SK-N-DZ (cell line): ENCODE measurements around the gene GJC2.

ENCODE experiments used
- DNase-seq: peaks from one replicate; pipeline ENCODE4 v3.0.0-alpha.2; 2015; ENCODE audit warnings: low spot score

Gene GJC2

DNA sequence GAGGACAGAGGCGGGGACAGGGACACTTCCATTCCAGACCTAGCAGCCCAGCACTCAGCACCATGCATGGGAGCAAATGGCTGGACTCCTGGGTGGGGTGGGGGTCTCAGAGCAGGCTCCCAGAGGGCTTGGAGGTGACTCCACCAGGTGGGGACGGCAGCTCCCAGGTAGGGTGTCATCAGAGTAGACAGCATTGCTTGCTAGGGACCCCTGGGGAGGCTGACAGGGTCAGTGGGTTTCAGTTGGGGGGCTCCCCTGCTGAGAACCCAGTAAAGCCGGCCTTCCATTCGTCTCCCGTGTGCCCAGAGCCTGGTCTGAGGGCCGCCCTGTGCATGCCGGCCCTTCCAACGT lies 4.8 kb upstream of the GJC2 start:
- no peak for DNase-seq

DNA sequence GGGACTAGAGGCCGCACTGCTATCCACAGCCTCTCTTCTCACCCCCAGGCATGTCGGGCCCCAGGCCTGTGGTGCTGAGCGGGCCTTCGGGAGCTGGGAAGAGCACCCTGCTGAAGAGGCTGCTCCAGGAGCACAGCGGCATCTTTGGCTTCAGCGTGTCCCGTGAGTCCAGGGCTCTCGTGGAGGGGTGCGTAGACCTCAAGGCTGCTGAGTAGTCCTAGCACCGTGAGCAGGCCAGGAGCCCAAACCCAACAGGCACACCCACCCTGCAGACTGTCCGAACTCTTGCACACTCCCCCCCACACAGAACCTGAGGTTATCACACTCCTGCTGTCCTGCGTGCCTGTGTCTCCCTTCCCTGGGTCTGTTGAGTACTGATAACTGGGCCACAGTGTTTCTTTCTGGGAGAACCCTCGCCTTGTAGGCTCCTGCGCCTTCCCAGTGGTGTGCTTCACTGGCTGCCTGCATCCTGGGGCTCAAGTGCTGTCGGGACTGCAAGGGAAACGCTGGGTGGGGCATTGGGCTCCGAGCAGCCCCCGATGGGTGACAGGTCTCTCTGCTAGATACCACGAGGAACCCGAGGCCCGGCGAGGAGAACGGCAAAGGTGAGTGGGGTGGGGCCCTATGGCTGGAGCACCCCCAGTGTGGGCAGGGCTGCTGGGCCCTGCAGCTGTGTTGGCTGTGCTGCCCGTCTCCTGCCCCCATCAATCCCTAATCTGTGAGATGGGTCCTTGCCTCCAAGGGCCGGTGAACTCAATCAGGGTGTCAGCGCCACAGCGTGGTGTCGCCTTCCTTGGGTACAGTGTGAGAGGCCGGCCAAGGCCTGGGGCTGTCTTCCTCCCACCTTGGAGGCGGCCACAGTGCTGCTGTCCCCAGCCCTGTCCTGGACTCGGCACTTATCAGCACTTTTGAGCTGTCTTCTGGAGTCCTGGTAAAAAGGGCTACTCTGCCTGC lies 4.0 kb upstream of the GJC2 start:
- no peak for DNase-seq

DNA sequence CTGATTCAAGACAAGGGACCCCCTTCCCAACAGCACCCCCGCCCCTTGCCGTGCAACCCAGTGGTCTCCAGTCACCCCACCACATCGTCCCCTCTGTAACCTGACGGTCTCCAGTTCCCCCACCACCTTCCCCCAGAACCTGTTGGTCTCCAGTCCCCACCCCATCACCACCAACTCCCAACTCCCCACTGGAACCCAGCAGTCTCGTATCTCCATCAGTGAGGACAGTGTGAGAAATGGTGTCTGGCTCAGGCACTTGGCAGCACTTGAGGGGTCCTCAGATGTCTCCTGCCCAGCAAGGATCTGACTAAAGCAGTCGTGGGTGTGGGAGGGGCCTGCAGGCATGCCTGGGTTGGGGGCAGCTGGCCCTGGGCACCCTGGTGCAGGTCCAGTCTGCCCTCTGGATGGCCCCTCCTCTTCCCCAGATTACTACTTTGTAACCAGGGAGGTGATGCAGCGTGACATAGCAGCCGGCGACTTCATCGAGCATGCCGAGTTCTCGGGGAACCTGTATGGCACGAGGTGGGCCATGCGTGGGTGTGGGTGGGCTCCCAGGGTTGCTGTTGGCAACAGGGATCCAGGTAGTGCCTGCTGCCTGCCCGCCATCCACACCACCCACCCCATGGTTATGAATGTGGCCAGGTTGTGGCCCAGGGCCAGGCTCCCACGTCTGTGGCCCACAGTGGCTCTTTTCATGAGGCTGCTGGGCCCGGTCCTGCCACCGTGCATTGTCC lies 3.1 kb upstream of the GJC2 start:
- DNase-seq, result no peak

DNA sequence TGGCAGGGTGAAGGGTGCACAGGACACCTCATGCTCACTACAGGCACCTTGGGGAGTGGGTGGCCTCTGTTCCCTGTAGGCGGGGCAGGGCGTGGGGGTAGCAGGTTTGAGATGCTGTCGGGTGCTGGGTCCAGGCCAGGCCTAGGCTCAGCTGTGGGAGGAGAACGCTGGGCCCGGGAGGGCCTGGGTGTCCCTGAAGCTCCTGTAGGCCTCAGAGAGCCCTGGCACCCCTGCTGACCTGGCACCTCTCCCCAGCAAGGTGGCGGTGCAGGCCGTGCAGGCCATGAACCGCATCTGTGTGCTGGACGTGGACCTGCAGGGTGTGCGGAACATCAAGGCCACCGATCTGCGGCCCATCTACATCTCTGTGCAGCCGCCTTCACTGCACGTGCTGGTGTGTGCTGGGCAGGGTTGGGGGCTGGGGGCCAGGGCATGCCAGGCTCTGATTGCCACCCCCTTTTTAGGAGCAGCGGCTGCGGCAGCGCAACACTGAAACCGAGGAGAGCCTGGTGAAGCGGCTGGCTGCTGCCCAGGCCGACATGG lies 2.5 kb upstream of the GJC2 start:
- DNase-seq, result no peak

DNA sequence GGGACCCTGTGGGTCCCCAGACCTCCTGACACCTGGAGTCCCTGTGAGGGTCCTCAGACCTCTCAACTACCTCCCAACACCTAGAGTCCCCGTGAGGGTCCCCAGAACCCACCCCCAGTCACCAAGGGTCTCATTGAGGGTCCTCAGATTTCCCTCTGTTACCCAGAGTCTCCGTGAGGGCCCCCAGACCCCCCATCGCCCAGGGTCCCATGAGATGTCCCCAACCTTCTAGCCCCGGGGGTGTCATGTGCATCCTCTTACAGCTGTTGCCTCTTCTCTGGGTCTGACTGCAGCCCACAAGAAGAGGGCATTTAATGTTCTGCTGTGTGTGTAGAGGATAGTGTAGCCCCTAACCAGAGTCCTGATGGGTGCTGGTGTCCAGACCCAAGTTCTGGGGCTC lies 2.0 kb upstream of the GJC2 start:
- DNase-seq, result no peak

DNA sequence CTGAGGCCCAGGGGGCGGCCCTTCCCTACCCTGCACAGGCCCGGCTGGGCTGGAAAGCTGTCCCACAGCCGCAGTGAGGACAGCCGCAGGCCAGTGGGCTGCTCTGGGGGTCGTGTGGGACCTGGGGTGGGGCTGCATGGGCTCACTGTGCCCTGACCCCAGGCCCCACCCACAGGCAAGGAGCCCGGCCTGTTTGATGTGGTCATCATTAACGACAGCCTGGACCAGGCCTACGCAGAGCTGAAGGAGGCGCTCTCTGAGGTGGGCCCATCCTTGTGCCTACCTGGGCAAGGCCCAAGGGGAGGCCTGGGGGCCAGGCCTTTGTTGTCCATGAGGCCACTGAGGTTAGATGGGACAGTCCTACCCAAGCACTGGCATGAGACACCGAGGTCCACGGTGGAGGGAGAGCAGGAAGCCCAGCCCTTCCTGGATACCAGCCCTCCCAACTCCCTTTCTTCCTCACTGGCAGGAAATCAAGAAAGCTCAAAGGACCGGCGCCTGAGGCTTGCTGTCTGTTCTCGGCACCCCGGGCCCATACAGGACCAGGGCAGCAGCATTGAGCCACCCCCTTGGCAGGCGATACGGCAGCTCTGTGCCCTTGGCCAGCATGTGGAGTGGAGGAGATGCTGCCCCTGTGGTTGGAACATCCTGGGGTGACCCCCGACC lies 1.4 kb upstream of the GJC2 start:
- DNase-seq, result no peak

DNA sequence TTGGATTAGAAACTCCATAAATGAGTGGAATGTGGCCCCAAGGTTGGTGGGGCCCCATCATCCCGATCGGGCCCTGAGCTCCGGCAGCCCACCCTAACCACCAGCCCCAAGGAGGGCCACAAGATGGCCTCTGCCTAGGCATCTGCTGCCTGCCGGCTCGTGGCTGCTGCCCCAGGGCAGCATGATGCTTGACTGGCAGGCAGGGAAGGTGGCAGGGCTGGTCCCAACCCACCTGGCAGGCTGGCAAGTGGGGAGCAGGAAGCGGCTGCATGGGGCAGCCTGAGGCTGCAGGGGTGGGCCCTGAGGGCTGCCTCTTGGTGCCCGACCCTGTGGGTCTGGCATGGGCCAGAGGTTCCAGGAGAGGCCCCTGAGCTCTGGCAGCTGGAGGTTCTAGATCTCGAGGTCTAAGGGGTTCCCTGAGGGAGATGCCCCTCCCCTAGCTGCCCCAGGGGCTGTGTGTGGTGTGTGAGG lies 760 bp upstream of the GJC2 start:
- DNase-seq, result no peak

DNA sequence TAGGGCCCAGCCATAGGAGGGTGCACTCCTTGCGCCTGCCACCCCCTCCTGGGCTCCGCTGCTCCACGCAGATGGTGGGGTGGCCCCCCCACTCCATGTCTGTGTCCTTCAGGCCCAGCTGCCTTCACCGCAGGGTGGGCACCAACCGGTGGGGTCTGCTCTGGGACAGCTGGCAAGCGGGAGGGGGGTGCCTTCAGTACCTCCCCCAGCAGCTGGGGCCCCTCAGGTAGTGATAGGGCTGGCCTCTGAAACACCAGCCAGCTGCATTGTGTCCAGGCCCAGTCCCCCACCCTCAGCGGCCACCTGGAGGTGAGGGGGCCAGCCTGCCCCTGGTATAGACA lies 360 bp downstream of the GJC2 start:
- no peak for DNase-seq

DNA sequence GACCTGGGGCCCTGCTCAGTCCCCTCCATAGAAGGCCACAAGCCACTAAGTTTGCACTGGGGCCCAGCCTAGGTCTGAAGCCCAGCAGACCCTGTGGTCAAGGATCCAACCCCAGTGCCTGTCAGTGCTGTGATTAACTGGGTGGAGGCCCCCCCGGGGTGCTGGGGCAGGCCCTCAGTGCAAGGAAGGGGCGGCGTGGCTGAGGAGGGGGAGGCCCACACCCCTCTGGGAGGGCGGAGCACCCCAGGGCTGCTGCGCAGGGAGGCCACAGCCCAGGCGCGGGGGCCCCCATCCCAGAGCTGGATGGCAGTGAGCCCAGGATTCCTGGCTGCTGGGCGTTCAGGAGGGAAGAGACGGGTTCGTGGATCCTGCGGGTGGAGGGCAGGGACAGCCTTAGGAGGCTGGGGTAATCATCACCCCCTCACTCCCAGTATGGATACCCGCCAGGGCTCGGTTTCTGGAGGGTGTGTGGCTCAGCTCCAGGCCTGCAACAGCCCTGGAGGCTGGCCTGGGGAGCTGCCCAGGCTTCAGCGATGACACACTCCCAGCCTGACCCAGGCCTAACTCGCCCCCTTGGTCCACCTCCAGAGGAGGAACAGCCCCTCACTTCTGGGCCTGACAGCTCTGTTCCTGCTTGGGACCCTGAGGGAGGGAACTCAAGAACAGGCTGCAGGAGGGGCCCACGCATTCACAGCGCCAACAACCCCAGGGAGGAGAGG lies 890 bp downstream of the GJC2 start:
- no peak for DNase-seq

DNA sequence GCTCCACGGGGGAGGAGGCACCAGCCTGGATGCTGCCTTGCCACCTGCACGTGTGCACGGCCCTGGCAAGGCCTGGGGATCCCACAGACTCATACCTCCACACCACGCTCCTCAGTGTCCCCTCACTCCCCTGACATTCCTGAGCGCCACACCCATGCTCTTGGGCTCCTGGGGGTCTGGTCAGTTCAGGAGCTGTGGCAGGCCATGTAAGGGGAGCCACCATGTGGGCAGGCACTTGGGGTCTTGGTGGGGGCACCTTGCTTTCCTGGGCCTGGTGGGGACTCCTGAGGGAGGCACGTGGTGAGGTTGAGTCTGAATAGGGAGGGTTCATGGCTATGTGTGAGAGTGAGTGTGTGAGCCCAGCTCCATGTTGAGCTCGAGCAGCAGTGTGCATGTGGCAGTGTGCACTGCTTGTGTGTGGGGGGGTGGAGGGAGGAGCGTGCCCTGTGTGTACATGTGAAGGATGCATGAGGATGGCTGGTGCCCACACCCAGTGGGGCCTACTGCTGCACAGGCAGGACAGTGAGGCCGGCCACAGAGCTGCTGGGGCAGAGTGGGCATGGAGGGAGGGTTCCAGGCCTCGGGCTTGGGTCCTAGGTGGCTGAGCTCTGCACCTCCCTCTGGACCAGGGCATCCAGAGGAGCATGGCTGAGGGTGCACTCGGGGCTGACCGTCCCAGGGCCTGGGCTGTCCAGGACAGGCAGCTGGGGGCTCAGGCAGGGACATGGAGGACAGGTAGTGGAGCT lies 1.6 kb downstream of the GJC2 start:
- no peak for DNase-seq

DNA sequence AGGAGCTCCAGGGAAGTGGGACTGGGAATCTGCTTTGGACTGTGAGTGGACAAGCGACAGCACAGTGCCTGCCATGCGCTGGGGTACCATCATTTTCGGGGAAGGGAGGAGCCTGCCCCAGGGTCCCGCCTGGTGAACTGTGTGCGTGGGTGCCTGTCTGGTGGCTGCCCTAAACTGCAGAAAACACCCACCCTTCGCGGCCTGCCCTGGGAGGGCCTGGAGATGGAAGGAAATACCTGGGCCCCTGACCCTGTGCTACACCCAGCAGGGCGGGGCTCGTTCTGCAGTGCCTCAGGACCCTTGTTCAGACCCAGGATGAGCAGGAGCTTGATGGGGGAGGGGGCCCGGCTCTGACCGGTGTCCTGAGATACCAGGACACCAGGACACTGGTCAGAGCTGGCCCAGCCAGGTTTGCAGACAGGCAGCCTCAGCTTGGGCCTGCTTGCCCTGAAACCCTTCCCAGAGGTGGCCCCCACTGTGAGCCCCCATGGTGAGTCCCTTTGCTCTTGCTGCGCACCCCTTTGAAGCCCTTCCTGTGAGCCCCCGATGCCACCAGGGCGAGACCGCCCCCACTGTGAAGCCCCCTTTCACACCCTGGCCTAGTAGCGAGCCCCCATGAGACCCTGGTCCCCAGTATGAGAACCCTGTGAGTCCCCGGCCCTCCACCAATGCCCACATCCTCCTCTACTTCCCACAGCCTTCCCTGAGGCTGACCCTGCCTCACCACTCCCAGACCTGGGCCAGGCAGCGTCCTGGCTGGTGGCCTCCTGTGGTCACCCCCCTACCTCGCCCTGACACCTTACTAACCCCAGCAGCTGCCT lies 2.6 kb downstream of the GJC2 start:
- DNase-seq, result no peak

DNA sequence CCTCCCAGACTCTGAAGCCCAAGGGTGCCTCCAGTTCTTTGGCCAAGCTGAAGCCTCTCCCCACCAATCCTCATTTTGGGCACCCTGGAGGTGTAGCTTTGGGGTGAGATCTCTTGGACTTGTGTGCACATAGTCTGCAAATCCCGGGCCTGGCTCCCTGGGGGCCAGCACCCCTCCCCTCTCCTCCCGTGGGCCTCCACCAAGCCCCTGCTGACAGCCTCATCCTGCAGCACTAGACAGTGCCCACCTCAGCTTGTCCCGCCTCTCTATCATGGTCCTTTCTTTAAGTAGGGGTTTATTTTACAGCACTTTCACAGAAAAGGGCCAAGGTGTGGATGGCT lies 3.2 kb downstream of the GJC2 start:
- DNase-seq, result no peak

DNA sequence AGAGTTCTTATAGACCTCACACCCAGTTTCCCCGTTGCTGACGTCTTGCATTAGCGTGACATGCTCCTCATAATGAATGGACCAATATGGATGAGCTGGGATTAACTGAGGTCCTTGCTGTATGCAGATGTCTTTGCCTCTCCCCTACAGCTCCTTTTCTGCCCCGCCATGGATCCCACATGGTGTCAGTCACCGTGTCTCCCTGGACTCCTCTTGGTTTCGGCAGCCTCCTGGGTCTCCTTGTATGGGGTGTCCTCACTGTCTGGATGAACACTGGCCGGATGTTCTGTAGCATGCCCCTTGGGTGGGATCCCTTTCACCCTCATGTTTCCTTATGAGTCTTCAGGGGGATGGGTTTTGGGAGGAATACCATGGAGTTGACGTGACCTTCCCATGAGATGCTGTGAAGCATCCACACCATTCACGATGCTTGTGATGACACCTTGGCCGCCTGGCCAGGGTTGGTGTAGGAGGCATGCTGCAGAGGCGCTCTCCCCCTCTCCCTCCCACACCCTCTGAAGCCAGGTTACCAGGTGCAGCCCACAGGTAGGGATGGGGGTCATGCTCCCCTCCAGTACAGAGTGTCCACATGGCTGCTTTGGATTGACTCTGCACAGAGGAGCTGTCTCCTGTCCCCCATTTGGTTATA lies 4.4 kb downstream of the GJC2 start:
- DNase-seq, result no peak

DNA sequence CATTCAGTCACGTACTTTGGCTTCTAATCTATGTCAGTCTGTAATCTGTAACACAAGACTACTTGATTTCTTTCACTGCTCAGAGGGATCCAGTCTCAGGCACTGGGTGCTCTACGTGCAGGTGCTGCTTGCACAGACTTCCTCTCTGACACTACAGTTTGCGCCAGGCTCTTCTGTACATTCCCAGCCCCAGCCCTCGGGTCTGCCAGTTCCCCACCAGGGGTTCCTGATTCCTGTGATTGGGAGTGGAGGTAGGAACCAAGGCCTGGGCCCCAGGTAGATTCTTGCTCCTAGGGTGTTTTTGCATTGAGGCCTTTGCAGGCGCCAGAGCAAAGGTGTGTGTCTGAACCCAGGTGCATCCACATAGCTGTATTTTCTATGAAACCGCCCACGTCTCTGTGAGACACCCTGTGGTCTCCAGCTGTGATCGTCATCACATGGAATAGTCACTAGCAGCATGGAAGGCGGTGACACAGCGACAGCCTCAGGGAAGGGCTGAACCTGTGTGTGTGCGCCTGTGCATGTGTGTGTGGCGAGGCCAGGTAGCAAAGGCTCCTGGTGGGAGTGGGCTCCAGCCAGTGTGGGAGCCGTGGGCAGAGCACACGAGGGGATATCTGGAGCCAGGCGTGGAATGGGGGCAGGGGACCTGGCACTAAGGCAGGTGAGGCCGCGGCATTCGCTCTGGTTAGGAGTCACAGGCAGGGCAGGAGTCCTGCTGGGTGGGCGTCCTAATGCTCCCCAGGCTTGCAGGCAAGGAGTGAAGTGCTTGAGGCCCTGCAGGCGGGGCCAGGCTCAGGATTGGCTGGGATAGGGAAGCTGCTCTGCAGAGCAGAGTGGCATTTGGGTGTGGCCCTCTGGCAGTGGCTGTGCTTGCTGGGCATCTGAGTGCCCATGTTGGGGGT lies 5.2 kb downstream of the GJC2 start:
- DNase-seq, result no peak

DNA sequence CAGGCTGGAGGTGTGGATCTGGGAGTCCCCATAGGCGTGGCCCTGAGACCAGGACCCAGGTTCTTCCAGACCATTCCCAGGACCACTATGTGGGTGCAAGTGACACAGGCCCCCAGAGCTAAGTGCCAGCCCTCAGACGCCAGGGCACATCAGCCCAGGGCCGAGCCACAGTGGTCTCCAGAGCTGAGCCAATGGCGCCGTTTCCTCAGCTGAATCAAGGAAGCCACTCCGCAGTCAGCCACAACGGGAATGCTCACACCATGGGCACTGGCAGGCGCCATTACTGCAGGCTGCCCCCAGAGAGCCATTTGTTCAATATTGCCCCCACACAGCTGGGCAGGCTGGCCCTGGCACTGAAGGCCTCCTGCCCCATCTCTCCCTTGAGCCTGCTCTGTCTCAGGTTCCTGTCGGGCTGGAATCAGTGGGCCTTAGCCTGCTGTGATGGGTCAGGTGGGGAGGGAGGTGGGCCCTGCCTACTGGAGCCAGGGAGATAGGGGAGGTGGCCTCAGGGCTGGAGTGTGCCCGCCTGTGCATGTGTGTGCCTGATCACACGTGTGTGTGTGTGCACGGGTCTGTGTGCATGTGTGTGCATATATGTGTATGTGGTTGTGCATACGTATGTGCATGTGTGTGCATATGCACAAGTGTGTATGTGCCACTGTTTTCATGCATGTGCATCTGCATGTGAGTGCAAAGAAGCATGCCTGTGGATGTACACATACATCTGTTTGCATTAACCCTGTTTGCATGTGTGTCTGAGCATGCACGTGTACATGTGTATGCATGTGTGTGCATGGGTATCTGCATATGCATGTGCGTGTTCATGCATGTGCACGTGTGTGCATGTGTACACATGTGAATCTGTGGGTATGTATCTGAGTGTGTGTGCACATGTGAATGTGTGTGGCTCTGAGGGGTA lies 6.1 kb downstream of the GJC2 start:
- no peak for DNase-seq

DNA sequence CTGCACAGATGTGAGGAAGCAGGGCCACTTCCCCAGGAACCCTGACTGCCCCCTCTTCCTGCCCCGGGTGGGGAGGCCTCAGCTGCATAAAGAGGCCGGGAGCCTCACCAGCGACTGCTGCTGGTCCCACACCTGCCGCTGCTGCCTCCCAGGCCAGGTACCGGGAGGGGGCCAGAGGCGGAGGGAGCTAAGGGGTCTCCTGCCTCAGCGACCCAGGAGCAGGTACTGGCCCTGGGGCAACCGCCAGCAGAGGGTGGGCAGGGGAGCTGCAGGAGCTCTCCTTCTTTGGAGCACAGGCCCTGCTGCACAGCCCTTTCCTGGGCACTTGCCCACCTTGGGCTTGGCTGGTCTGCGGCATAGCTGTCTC lies 6.8 kb downstream of the GJC2 start:
- DNase-seq, result no peak

DNA sequence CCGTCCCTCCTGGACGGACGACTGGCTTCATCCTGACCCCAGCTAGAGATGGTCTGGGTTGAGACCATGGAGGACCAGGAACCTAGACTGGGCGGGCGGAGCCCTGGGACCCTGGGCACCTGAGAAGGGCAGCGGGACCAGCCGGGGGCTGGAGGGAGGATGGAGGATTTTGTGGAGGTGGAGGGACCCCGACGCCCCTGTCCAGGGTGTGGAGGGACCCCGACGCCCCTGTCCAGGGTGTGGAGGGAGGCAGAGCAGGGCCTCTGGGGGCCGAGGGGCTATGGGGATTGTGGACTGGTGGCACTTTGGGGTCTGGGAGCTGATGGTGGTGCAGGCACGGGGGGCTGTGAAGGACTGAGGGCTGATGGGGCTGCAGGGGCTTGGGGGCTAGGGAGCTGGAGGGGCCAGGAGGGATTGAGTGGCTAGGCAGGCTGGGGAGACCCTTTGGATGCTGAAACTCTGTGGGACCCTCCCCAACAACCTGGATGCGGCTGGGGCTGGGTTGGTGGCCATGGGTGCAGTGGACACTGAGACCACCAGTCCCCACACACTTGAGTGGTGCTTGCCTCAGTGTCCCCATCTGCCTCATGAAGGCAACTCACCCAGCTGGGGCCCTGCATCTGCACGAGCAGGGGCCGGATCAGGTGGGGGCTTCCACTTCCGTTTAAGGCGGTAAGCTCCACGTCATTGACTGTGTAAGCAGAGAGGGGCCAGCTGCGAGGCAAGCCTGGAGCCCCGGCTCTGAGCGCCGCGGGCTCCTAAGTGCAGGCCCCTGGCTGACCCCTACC lies 7.4 kb downstream of the GJC2 start:
- no peak for DNase-seq
